ENCODE measurements around the gene PPP2R3A.
"Not testable (repeated sequence)": the region's sequence is repeated elsewhere in the genome, so short reads cannot be mapped to it uniquely, and the experiment has no call there.

The PPP2R3A gene

DNA sequence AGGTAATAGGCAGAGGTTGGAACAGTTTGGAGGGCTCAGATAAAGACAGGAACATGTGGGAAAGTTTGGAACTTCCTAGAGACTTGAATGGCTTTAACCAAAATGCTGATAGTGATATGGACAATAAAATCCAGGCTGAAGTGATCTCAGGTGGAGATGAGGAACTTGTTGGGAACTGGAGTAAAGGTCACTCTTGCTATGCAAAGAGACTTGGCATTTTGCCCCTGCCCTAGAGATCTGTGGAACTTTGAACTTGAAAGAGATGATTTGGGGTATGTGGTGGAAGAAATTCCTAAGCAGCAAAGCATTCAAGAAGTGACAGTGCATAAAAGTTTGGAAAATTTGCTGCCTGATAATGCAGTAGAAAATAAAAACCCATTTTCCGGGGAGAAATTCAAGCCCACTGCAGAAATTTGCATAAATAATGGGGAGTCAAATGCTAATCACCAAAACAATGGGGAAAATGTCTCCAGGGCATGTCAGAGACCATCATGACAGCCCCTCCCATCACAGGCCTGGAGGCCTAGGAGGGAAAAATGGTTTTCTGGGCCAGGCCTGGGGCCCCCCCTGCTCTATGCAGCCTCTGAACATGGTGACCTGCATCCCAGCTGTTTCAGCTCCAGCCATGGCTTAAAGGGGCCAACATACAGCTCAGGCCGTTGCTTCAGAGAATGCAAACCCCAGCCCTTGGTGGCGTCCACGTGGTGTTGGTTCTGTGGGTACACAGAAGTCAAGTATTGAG, 118.3 kb downstream of the PPP2R3A start:
- not testable (repeated sequence) for DNase-seq (ENCODE audit: low read depth in 3 of 3)

DNA sequence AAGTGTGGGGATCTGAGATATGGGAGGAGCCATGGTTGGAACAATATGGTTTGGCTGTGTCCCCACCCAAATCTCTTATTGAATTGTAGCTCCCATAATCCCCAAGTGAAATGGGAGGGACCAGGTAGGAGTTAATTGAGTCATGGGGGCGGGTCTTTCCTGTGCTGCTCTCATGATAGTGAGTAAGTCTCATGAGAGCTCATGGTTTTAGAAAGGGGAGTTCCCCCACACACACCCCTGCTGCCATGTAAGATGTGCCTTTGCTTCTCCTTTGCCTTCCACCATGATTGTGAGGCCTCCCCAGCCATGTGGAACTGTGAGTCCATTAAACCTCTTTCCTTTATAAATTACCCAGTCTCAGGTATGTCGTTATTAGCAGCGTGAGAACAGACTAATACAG, 119.5 kb downstream of the PPP2R3A start:
- DNase-seq (ENCODE audit: low read depth in 3 of 3), result peak in 1 of 3 donors; percentile 2

DNA sequence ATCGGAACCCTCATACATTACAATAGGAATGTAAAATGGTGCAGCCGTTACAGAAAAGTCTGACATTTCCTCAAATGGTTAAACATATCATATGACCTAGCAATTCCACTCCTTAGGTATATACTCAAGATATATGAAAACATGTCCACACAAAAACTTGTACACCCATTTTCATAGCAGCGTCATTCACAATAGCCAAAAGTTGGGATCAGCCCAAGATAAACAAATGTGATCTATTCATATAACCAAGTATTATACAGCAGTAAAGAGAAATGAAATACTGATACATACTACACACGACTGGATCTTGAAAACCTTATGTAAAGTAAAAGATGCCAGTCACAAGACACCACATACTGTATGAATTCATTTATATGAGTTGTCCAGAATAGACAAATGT, 128.2 kb downstream of the PPP2R3A start:
- no peak for DNase-seq (ENCODE audit: low read depth in 3 of 3)

DNA sequence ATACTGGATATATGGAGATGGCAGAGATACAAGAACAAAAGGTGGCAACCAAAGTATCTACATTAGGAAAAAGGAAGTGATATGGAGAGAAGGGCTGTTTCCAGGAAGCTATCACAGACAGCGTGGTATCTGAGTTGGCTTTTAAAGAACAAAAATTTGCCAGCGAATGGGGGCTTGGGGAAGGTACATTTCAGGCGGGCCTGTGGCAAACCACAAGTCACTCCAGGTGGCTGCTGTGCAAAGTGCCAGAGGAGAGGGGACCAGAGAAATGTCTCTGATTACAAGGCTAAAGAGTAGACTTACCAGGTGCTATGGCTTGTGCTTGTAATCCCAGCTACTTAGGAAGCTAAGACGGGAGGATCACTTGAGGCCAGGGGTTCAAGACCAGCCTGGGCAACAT, 139.5 kb downstream of the PPP2R3A start:
- DNase-seq (ENCODE audit: low read depth in 3 of 3), result no peak

DNA sequence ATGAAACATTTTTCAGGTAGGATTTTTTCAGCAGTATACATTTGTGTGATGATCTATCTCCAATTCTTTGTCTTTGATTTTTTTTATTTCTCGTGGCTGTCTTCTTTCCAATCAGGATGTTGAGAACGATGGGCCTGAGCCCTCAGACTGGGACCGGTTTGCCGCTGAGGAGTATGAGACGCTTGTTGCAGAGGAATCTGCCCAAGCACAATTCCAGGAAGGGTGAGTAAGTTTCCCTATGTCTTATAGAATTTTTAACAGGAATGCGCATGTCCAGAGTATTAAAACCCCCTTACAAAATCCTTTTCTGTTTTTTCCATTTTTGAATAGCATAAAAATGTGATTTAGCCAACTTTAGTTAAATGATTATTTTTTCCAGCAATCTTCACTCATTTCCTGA, 140.6 kb downstream of the PPP2R3A start:
- DNase-seq (ENCODE audit: low read depth in 3 of 3), result no peak

DNA sequence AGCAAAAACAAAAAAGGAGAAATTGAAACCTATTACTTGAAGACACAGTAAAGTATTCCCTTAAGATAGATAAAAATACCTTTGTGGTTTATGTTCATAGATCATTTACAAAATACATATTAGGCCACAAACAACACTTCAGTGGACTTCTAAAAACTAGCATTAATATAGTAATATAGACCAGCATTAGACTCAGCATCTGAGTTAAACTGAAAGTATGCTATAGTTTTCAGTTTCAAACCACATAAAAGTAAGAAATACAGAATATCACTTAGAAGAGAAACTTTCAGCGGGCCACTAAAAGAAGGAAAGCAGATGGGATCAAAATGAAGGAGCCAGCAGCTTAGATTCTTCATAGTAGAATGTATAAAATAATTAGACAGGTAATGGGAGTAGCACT, 144.0 kb downstream of the PPP2R3A start:
- DNase-seq (ENCODE audit: low read depth in 3 of 3), result no peak

DNA sequence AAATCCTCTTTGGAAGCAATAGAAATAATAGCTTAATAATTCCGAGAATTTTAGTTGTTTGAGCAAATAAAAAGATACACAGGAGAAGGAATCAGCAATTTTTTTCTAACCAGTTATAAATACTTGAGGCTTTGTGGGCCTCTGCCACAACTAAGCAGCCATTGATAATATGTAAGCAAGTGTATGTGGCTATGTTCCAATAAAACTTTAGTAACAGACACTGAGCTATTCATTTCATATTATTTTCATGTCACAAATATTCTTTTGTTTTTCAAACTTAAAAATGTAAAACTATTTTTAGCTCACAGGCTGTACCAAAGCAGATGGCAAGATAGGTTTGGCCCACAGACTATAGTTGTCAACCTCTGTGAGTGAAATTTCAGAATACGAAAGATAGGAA, 145.0 kb downstream of the PPP2R3A start:
- no peak for DNase-seq (ENCODE audit: low read depth in 3 of 3)

DNA sequence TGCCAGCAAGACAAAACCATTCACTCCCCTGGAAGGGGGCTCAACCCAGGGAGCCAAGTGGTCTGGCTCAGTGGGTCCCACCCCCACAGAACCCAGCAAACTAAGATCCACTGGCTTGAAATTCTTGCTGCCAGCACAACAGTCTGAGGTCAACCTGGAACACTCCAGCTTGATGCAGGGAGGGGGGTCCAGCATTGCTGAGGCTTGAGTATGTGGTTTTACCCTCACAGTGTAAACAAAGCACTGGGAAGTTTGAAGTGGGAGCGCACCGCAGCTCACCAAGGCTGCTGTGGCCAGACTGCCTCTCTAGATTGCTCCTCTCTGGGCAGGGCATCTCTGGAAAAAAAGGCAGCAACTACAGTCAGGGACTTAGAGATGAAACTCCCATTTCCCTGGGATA, 148.9 kb downstream of the PPP2R3A start:
- DNase-seq (ENCODE audit: low read depth in 3 of 3), result no peak

DNA sequence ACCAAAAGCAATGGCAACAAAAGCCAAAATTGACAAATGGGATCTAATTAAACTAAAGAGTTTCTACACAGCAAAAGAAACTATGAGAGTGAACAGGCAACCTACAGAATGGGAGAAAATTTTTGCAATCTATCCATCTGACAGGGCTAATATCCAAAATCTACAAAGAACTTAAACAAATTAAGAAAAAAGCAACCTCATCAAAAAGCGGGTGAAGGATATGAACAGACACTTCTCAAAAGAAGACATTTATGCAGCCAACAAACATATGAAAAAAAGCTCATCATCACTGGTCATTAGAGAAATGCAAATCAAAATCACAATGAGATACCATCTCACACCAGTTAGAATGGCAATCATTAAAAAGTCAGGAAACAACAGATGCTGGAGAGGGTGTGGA, 153.8 kb downstream of the PPP2R3A start:
- not testable (repeated sequence) for DNase-seq (ENCODE audit: low read depth in 3 of 3)

DNA sequence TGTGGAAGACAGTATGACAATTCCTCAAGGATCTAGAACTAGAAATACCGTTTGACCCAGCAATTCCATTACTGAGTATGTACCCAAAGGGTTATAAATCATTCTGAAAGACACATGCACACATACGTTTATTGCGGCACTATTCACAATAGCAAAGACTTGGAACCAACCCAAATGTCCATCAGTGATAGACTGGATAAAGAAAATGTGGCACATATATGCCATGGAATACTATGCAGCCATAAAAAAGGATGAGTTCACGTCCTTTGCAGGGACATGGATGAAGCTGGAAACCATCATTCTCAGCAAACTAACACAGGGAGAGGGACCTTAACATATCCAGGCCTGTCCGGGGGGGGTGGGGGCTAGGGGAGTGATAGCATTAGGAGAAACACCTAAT, 154.3 kb downstream of the PPP2R3A start:
- not testable (repeated sequence) for DNase-seq (ENCODE audit: low read depth in 3 of 3)

DNA sequence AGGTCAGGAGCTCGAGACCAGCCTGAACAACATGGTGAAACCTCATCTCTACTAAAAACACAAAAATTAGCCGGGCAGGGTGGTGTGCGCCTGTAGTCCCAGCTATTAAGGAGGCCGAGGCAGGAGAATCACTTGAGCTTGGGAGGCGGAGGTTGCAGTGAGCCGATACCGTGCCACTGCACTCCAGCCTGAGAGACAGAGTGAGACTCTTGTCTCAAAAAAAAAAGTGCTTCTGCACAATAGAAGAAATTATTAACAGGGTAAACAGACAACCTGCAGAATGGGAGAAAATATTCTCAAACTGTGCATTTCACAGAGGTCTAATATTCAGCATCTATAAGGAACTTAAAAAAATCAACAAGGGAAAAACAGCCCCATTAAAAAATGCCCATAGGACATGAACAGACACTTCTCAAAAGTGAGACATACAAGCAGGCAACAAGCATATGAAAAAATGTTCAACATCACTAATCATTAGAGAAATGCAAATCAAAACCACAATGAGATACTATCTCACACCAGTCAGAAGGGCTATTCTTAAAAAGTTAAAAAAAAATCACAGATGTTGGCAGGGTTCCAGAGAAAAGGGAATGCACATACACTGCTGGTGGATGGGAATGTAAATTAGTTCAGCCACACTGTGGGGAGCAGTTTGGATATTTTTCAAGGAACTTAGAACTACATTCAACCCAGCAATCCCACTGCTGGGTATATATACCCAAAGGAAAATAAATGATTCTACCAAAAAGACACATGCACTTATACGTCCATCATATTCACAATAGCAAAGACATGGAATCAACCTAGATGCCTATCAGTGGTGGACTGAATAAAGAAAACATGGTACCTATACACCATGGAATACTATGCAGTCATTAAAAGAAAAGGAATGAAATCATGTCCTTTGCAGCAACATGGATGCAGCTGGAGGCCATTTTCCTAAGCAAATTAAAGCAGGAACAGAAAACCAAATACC, 155.1 kb downstream of the PPP2R3A start:
- no peak for DNase-seq (ENCODE audit: low read depth in 3 of 3)

DNA sequence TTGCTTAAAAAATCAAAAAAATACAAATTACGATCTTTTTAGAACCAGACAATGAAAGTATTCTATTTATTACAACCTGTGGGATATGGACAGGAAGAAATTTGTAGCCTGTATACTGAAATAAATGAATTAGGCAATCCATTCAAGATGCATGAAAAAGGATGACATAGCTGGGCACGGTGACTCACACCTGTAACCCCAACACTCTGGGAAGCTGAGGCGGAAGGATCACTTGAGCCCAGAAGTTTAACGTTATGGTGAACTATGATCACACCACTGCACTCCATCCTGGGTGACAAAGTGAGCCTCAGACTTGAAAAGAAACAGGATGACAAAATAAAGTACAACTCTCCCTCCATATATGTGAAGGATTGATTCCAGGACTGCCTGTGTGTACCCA, 156.5 kb downstream of the PPP2R3A start:
- no peak for DNase-seq (ENCODE audit: low read depth in 3 of 3)

DNA sequence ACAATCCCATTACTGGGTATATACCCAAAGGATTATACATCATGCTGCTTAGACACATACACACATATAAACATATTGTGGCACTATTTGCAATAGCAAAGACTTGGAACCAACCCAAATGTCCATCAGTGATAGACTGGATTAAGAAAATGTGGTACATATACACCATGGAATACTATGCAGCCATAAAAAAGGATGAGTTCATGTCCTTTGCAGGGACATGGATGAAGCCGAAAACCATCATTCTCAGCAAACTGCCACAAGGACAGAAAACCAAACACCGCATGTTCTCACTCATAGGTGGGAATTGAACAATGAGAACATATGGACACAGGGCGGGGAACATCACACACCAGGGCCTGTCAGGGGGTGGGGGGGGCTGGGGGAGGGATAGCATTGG, 166.1 kb downstream of the PPP2R3A start:
- not testable (repeated sequence) for DNase-seq (ENCODE audit: low read depth in 3 of 3)

DNA sequence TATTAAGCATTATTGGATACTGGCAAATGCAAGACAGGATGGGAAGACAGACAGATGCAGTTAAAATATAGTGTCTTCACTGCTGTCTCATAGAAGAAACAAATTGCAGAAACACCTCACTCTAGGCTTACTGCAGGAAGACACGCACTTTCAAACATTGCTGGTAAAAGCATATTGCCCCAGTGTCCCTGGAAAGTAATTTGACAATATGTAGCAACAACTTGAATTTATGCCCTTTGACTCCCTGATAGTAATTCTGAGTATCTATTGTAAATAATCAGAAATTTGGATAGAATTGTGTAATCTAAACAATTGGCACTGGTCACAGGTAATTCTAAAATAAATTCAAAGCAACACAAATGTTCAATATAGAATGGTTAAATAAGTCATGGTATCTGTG, 168.6 kb downstream of the PPP2R3A start:
- DNase-seq (ENCODE audit: low read depth in 3 of 3), result no peak

DNA sequence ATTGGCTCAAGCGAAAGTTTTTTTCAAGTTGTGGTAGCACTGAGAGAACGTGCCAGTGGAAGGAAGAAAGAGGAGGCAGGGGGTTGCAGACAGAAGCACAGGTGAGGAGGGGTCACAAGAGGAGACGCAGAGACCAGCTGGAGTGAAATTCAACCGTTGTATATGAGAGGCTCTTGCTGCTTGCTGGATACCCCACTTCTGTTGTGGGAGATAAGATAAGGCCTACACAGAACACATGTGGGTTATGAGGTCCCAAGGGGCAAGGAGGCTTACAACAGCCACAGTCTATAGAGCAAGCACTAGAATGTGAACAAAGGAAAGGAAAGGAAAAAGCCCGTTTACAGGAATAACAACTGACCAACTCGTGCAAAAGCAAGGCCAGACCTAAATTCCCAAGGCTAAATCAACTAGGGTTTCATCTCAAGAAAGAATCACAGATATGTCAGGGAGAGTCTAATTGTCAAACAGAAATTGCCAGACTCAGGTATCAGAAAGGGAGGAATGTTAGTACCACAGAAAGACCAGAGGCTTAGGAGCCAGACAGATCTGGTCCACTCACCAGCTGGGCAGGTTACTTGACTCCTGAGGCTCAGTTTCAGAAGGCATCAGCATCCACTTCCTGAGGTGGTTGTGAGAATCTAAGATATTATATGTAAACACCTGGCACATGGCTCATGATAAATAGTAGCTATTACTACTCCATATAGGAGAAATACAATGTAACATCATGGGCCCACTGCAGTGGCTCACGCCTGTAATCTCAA, 169.7 kb downstream of the PPP2R3A start:
- no peak for DNase-seq (ENCODE audit: low read depth in 3 of 3)

DNA sequence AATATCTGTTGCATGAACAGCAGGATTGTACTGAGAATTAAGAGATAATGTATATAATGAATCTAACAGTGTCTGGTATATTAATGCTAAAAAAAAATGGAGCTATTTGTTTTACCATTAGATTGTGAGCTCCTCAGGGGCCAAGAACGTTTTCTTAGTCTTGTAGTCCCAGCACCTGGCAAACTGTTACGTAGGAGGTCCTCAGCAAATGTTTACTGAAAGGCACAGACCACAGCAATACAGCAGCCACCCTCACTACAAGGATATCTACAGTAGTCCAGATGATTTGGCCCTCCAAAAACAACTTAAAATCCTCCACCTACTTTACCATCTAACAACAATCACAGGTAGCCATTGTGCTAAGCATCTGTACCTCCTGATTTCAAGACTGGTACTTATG, 170.9 kb downstream of the PPP2R3A start:
- DNase-seq (ENCODE audit: low read depth in 3 of 3), result no peak

DNA sequence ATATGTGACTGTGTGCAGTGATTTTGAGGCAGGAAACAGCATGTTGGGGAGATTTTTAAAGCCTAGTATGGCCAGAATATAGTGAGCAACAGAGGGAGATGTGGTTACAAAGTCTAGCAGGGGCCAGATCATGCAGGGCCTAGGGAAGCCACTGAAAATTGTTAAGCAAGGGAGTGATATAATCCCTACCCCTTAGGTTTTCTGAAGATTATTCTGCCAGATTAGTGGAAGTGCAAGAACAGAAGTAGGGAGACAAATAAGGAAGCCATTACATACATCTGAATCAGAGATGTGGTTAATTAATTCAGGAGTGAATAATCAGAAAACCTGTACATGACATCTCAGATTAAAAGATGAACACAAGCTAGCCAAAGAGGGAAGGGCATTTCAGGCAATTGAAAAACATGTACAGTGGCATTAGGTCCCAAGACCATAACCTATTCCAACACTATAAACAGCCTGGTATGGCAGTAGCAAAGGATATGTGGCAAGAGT, 175.8 kb downstream of the PPP2R3A start:
- no peak for DNase-seq (ENCODE audit: low read depth in 3 of 3)

DNA sequence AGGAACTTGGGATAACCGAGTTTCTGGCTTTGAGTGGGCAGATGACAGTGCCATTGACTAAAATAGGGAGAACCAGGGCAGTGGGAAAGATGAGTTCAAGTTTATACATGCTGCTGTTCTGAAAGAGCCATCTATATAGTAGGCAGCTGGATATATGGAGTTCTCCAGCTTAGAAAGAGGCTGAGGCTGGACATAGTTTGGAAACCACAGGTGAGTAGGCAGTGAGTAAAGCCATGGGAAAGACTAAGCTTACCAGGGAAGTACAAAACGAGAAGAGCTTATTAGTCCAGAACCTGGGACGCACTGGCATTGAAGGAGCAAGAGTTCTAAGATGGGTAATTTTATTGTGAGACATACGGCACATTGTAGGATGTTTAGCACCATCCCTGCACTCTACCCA, 176.4 kb downstream of the PPP2R3A start:
- no peak for DNase-seq (ENCODE audit: low read depth in 3 of 3)

DNA sequence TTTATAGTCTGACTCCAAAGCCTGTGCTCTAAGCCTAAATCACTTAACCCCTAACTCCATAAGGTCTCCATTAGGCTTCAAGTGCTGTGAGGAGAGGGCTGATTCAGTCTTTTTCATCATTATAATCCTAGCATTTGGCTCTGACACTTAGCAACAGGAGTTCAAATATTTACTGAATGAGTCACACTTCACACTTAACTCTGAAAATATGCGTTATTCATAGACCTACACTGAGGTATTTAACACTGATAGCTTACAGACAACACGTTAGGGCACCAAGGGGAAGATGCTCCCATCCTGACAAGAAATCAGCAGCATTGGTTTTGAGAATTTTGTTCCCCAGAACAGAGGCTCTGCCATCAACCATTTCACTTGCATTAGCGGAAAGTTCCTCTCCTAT, 177.1 kb downstream of the PPP2R3A start:
- no peak for DNase-seq (ENCODE audit: low read depth in 3 of 3)

DNA sequence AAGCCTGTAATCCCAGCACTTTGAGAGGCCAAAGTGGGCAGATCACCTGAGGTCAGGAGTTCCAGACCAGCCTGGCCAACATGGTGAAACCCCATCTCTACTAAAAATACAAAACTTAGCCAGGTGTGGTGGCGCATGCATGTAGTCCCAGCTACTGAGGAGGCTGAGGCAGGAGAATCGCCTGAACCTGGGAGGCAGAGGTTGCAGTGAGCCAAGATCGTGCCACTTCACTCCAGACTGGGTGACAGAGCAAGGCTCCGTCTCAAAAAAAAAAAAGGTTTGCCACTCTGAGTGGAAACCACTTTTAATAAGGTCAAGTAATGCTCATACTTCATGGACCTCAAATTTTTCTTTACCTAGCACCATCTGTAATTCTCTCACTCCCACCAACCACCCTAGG, 178.9 kb downstream of the PPP2R3A start:
- not testable (repeated sequence) for DNase-seq (ENCODE audit: low read depth in 3 of 3)

DNA sequence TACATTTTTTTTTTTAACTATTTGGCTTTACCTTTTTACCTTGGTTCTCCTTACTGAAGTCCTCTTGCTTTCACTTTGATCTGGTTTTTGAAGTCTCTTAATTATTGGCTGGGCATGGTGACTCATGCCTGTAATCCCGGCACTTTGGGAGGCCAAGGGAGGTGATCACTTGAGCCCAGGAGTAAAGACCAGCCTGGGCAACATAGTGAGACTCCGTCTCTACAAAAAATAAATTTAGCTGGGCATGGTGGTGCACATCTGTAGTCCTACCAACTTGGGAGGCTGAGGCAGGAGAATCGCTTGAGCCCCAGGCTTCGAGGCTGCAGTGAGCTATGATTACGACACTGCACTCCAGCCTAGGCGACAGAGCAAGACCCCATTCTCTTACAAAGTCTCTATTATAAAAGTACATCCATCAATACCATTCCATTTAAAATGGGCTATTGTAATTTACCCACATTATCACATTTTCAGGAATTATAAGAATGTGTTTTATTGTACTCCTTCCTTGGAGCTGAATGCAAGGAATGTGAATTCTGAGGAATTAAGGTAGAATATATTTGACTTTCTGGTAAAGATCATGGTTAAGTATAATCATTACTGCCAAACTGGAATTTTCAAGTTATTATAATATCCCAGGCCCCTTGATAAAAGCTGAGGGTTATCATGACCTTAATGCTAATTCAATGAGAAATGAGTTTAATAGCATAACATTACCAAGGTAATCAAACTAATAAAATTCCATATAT, 181.6 kb downstream of the PPP2R3A start:
- DNase-seq (ENCODE audit: low read depth in 3 of 3), result no peak
